K562 treated with DMSO at 1 percent for 48 hours (cell line): ENCODE measurements around the gene OR52K2. TPM values are rescaled to one million over a fixed set of nuclear protein-coding genes. Genes with fewer than 3 reads are reported as not detected.

Experiments used
- total RNA-seq: library from RNA; unstranded; fragments of 300-600 nt; gene quantifications from 2 replicates; pipeline ENCODE4 v1.2.3, GENCODE V29; 2022; ENCODE audit warnings: low replicate concordance; ENCODE audit errors: extremely low read depth

The OR52K2 gene
- total RNA-seq = not detected in 2 replicates

GRCh38 chr11:4448995-4449394, at the start of gene OR52K2:
TSS of gene OR52K2 (plus strand) at chr11:4449295. CDS start at chr11:4449340, 45 bp downstream.

GRCh38 chr11:4482445-4482844, 33.4 kb downstream of the OR52K2 start, which contains the start of gene OR52K1:
TSS of gene OR52K1 (plus strand) at chr11:4482646. CDS start at chr11:4488901, 6,255 bp downstream.

Other genes starting within 250 kb of the OR52K2 start
- gene OR52B4, start 80.9 kb upstream of the OR52K2 start, total RNA-seq = not detected in 2 replicates
- gene TRIM21, start 55.6 kb upstream of the OR52K2 start, total RNA-seq = not detected in 2 replicates
- gene OR52K1, start 33.4 kb downstream of the OR52K2 start, total RNA-seq = not detected in 2 replicates
- gene OR52M1, start 95.9 kb downstream of the OR52K2 start, total RNA-seq = not detected in 2 replicates
- not detected in 2 replicates for gene OR52I2, start 132.4 kb downstream of the OR52K2 start, total RNA-seq
- not detected in 2 replicates for gene OR52I1, start 144.7 kb downstream of the OR52K2 start, total RNA-seq
- gene TRIM68, start 158.9 kb downstream of the OR52K2 start, total RNA-seq = not detected in 2 replicates
- not detected in 2 replicates for gene OR51D1, start 188.2 kb downstream of the OR52K2 start, total RNA-seq
- gene OR51E1, start 194.7 kb downstream of the OR52K2 start, total RNA-seq = not detected in 2 replicates
- gene OR51E2, start 248.6 kb downstream of the OR52K2 start, total RNA-seq = not detected in 2 replicates